Epidermal melanocyte (primary cell): Measurements from ENCODE around the gene LYST.
A peak's percentile ranks its signal among the peaks of the same experiment; 100 is the strongest.

ENCODE experiments used
- DNase-seq: peaks from one replicate; pipeline ENCODE4 v3.0.0; 2011; ENCODE audit warnings: low spot score; ENCODE audit not compliant: insufficient read length

Gene LYST

DNA sequence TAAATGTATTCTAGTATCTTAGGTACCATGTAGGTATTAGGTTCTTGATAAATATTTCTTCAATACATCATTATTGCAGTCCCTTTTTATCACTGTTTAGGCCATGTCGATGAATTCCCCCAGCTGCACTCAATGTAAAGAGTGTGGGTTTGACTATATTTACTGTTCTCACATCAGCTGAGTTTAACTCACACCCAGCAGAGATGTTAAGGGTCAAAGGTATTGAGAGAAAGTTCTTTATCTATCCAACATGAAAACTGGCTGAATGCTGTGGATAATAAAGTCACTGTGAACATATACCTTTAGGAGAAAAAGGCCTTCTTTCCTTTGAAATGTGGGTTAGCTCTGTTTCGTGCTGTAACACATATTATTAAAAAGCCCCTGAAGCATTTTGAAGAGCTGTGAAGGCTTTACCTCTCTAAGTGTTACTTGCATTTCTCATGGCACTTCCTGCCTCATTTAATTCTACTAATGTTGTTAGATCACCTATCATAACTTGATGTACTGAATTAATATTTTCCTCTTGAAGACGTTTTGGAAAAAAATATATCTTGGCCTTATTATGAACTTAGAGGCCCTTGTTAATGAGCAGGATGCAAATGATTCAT lies 19.1 kb upstream of the LYST start:
- no peak for DNase-seq

DNA sequence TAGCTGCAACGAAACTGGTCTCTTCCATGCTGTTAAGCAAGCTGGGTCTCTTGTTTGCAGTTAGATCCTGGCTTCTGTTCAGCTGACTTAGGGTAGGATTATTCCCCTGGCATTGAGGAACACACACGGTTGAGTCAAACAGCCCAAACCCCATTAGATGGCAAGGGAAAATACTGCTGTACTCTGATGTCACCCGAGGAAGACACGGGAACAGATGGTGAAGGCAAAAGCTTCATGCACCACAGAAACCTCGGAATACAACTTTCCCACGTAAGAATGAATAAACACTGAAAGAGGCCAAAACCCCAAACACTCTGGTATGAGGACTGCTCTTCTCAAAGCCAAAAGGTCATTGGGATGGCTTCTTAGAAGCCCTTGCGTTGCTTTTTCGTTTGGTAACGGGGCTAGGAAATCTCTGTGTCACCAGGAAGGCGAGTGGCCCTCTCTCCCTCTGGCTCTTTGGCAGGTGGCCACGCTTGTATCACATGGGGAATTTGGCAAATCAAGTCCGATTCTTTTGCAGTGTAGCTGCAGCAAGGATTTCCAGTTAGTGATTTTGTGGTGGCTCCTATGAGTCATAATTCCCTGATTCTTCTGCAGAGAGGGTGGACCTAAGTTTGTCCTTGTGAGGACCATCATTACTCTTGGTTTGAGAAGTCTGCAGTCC lies 16.7 kb upstream of the LYST start:
- DNase-seq: peak; percentile 83

GRCh38 chr1:235882816-235883215 lies 16.1 kb upstream of the LYST start:
- no peak for DNase-seq

- no peak for DNase-seq
Observed at GRCh38 chr1:235881930-235882700, 15.4 kb upstream of the LYST start.

GRCh38 chr1:235878082-235878811 lies 11.5 kb upstream of the LYST start:
- no peak for DNase-seq

- no peak for DNase-seq
Observed at GRCh38 chr1:235876402-235876841, 9.7 kb upstream of the LYST start.

- DNase-seq: no peak
Observed at GRCh38 chr1:235875036-235875597, 8.4 kb upstream of the LYST start.

DNA sequence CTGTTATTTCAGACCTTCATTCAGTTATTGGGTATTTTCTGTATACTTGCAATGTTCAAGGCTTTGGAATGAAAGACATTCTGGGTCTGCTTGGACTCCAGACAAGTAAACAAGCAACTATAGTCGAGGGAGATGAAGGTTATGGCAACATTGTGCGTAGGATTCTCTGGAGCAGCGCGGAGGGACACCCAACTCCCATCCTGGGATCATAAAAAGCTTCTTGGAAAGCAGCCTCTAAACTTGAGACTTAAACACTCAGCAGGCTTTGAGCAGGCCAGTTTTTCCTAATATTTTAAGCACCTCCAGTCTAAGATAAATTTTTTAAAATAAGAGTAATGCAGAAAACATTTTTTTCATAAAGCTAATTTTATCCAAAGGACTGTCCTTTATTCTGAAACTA lies 7.6 kb upstream of the LYST start:
- no peak for DNase-seq

GRCh38 chr1:235873571-235873970 lies 6.9 kb upstream of the LYST start:
- DNase-seq: no peak

GRCh38 chr1:235873045-235873444 lies 6.3 kb upstream of the LYST start:
- DNase-seq: no peak

DNA sequence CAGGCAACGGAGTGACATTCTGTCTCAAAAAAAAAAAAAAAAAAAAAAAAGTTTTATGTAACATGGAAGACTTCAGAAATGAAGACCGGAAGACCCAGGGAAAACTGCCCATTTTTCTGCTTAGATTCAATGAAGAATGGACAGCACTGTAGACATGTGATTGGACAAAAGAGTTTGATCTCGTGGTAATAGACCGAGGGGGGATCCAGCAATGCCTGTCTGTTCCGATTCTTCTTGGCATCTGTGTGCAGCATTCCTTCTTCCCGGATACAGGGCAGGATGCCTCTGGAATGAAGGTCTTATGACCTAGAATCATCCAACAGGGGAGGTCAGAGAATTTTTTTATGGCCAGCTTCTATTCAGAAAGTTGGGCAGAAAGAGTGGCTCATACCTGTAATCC lies 5.6 kb upstream of the LYST start:
- no peak for DNase-seq

GRCh38 chr1:235867903-235868469 lies 1.3 kb upstream of the LYST start:
- no peak for DNase-seq

DNA sequence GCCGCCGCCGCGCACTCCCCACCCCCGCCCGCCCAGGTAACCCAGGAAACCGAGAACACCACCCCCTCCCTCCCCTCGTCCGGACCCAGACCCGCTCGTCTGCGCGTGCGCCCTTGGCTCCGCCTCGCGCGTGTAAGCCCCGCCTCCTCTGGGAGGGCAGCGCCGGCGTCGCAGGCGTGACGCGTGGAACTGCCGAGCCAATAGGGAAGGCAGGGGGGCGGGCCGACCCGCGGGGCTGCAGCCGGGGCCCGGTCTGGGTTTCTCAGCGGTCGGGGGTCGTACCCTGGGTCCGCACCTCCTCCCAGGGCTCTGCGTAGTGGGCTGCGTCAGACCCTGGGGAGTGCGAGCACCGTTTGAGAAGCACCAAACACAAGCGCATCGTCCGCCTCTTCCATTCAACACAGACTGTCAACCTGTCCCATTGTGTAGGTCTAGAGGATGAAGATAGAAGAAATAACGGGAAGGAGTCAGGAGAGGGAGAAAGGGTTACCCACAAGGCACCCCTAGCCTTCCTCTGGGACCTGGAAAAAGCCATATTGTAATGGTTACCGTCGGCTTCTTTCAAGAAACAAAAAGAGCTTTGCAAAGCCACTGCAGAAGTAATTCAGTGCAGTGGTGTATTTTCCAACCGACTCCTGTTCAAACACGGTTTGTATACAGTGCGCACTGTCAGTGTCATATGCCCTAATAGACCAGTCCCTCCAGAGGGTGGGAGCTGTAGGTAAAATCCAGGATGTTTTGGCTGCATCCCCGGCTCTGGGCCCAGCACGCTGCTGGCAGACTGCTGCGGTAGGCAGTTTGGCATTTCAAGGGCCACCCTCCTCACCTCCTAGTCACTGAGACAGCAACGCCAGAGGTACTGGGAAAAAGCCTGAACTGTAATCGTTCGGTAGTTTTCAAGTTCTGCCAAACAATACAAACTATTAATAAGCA lies 473 bp upstream of the LYST start:
- peak; percentile 58 for DNase-seq

DNA sequence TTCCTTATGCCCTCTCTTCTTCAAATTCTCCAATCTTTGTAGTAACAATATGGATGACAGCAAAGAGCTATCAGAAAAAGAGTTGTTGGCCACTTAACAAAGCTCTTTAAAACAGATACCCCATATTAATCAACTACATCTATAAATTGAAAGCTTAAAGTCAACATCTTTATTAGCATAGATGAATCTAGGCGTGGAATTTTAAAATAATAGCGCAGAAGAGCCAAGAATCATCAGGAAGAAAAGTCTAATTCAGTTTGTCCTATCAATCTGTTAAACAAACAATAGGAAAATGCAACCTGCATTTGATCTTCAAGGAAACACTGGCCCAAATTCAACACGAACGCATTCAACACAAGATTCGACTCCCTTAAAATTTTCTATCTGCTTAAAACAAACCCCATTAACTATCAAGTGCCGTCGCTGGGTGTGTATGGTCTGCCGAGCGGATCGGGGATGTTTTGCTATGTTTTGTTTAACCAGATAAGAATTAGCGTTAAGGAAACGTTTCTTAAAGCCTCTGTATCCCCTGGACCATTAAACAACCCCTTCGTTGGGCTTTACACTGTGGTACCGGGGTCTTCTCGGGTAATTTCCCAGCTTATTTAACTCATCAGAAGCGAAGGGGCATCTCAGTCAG lies 1.0 kb downstream of the LYST start:
- no peak for DNase-seq

DNA sequence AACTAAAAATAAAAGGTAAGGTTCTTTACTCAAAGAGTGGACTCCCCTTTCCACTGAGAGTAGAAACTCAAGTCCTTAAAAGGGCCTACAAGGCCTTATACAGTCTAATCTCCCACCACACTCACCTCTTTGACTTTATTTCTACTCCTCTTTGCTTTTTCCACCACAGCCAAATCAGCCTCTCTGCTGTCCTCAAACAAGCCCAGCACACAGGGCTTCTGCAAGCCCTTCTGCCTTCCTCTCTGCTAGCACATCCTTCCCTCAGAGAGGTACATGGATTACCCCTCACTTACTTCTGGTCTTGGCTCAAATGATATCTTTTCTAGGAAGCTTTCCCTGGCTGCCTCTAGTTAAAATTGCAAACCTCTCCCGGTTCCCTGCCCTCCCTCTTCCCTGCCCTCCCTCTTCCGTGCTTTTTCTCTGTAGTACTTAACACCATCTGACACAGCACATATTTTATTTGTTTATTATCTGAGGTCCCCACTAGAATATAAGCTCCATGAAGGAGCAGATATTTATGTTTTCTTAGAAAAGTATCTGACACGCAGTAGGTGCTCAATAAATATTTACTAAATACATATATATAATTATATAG lies 1.7 kb downstream of the LYST start:
- no peak for DNase-seq

DNA sequence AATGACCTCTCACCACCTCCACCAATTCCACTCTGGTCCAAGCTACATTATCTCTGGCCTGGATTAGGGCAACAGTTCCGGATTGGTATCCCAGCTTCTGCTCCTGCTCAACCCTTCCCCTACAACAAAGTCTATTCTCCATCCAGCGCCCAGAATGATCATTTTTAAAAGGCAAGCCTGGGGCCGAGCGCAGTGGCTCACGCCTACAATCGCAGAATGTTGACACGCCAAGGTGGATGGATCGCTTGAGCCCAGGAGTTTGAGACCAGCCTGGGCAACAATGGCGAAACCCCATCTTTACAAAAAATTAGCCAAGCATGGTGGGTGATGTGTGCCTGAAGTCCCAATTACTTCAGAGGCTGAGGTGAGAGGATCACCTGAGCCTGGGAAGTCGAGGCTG lies 2.2 kb downstream of the LYST start:
- no peak for DNase-seq

- no peak for DNase-seq
Observed at GRCh38 chr1:235863699-235864093, 3.0 kb downstream of the LYST start.

- DNase-seq: no peak
Observed at GRCh38 chr1:235861857-235862256, 4.8 kb downstream of the LYST start.

DNA sequence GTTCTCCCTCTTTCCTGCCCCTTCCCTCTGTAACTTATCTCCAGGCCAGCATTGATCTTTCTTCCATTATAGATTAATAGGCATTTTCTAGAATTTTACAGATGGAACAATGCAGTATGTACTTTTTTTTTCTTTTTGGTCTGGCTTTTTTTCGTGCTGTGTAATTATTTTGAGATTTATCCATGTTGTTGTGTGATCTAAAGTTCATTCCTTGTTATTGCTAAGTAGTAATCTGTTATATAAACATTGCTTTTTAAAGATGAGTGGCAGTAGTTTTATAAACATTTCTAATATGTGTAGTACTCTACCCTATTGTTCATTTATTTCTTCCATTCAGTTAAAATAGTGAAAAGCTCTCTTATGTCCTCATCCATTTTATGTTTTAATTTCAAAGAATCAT lies 5.9 kb downstream of the LYST start:
- DNase-seq: no peak
